Stimulated activated CD8-positive, alpha-beta memory T cell treated with anti-CD3 and anti-CD28 coated beads, Interleukin-2, amount 100 ng/mL, for 48 hours (primary cell): Measurements from ENCODE around the gene PIAS4.

Experiments
- DNase-seq, 2 donors: peaks; one replicate each; pipeline ENCODE4 v3.0.0-alpha.2; 2020; ENCODE audit warnings: low read depth in 2 of 2

PIAS4 gene

GRCh38 chr19:4059891-4060620, 52.5 kb downstream of the PIAS4 start:
- peak; percentile 60 to 75 for DNase-seq

- no peak for DNase-seq
These were observed 53.2 kb downstream of the PIAS4 start for GRCh38 chr19:4060621-4061177.

- peak in 1 of 2 donors; percentile 32 for DNase-seq
These were observed 53.7 kb downstream of the PIAS4 start for GRCh38 chr19:4061178-4061682.

- DNase-seq, result no peak
These were observed 54.3 kb downstream of the PIAS4 start for GRCh38 chr19:4061683-4062418.

- DNase-seq, result no peak
These were observed 55.2 kb downstream of the PIAS4 start for GRCh38 chr19:4062419-4063368.

- no peak for DNase-seq
These were observed 56.0 kb downstream of the PIAS4 start for GRCh38 chr19:4063369-4064148.

GRCh38 chr19:4064149-4064495, 56.6 kb downstream of the PIAS4 start:
- DNase-seq, result no peak

- DNase-seq, result no peak
These were observed 57.1 kb downstream of the PIAS4 start for GRCh38 chr19:4064496-4065260.

GRCh38 chr19:4065430-4066175, 58.1 kb downstream of the PIAS4 start:
- peak; percentile 95 to 96 for DNase-seq

GRCh38 chr19:4066176-4066606, 58.7 kb downstream of the PIAS4 start:
- DNase-seq, result peak in 1 of 2 donors; percentile 28

- peak in 1 of 2 donors; percentile 66 for DNase-seq
These were observed 59.3 kb downstream of the PIAS4 start, which contains the start of gene ZBTB7A for GRCh38 chr19:4066682-4067395. ZBTB7A (minus strand) TSS chr19:4066899; CDS start chr19:4055232, 11,667 bp downstream.

GRCh38 chr19:4067396-4068046, 60.0 kb downstream of the PIAS4 start:
- no peak for DNase-seq

- DNase-seq, result no peak
These were observed 60.8 kb downstream of the PIAS4 start for GRCh38 chr19:4068047-4068966.

- peak in 1 of 2 donors; percentile 49 for DNase-seq
These were observed 61.9 kb downstream of the PIAS4 start for GRCh38 chr19:4069331-4069959.

GRCh38 chr19:4071610-4072009, 64.1 kb downstream of the PIAS4 start:
- DNase-seq, result no peak

GRCh38 chr19:4075373-4075772, 67.8 kb downstream of the PIAS4 start:
- DNase-seq, result peak in 1 of 2 donors; percentile 23
